Thoracic aorta (tissue), 2 donors: ENCODE measurements around the gene USP32. TPM values are rescaled to one million over a fixed set of nuclear protein-coding genes. Genes with fewer than 3 reads are reported as not detected.

Source experiments
- ATAC-seq: fragments of 150-250 bp; one replicate; pipeline ENCODE4 v1.8.0; 2017; ENCODE audit warnings: low read depth; ENCODE audit not compliant: insufficient number of reproducible peaks, low FRiP score
- DNase-seq: peaks from one replicate; pipeline ENCODE4 v3.0.0-alpha.2; 2020; ENCODE audit warnings: low spot score
- H3K27ac ChIP-seq, 2 donors: fragments of 200-600 bp; sonication (generic); 1 replicate in 1 of 2; 2 replicates in 1 of 2; pipeline ENCODE4 v1.5.1; 2016; ENCODE audit warnings: mild to moderate bottlenecking in 2 of 2, moderate library complexity in 2 of 2
- H3K27me3 ChIP-seq: fragments of 200-600 bp; sonication (generic); replicated peaks from 2 replicates; pipeline ENCODE4 v1.6.0; 2016; ENCODE audit warnings: mild to moderate bottlenecking; ENCODE audit not compliant: insufficient read depth
- H3K36me3 ChIP-seq: fragments of 200-600 bp; sonication (generic); one replicate; pipeline ENCODE4 v1.5.1; 2016
- H3K4me1 ChIP-seq, 2 donors: fragments of 200-600 bp; sonication (generic); 1 replicate in 1 of 2; 2 replicates in 1 of 2; pipeline versions ENCODE4 v1.5.1 to v1.6.0; 2016; ENCODE audit warnings: low read depth in 2 of 2, mild to moderate bottlenecking in 1 of 2; ENCODE audit not compliant: control insufficient read depth in 1 of 2
- H3K4me3 ChIP-seq: fragments of 200-600 bp; sonication (generic); 2 replicates; pipeline ENCODE4 v1.5.1; 2016; ENCODE audit warnings: mild to moderate bottlenecking
- H3K9me3 ChIP-seq: fragments of 200-600 bp; sonication (generic); 2 replicates; pipeline ENCODE4 v1.5.1; 2016
- total RNA-seq, 2 donors: library from RNA; depleted of rRNA; stranded (reverse); fragments of >200 nt; gene quantifications; one replicate each; pipeline versions ENCODE4 v1.1.0 to v1.2.3, GENCODE V29; 2016
- TF ChIP-seq, protein P1 (sequence below): fragments of 200-600 bp; sonication (generic); IDR thresholded peaks from one replicate; pipeline ENCODE4 v1.5.1; 2019; ENCODE audit warnings: antibody characterized with exemption

USP32 gene
- total RNA-seq, 2 donors from 2014 or later: 24.8 to 58.4 TPM

- TF ChIP-seq, protein P1, sequence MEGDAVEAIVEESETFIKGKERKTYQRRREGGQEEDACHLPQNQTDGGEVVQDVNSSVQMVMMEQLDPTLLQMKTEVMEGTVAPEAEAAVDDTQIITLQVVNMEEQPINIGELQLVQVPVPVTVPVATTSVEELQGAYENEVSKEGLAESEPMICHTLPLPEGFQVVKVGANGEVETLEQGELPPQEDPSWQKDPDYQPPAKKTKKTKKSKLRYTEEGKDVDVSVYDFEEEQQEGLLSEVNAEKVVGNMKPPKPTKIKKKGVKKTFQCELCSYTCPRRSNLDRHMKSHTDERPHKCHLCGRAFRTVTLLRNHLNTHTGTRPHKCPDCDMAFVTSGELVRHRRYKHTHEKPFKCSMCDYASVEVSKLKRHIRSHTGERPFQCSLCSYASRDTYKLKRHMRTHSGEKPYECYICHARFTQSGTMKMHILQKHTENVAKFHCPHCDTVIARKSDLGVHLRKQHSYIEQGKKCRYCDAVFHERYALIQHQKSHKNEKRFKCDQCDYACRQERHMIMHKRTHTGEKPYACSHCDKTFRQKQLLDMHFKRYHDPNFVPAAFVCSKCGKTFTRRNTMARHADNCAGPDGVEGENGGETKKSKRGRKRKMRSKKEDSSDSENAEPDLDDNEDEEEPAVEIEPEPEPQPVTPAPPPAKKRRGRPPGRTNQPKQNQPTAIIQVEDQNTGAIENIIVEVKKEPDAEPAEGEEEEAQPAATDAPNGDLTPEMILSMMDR: no peak
- no peak overlapping the region for H3K4me3 ChIP-seq
- ATAC-seq: no peak
- H3K27me3 ChIP-seq: no peaks in the 10 kb centered on the region
- no peak overlapping the region for H3K27ac ChIP-seq
- peaks cover 0 to 10% of the 10 kb centered on the region in 2 donors for H3K4me1 ChIP-seq
- DNase-seq: no peak
- H3K36me3 ChIP-seq: no peaks in the 10 kb centered on the region
- no peaks in the 10 kb centered on the region for H3K9me3 ChIP-seq
These were observed 61.2 kb downstream of the USP32 start for GRCh38 chr17:60330731-60331130.

DNA sequence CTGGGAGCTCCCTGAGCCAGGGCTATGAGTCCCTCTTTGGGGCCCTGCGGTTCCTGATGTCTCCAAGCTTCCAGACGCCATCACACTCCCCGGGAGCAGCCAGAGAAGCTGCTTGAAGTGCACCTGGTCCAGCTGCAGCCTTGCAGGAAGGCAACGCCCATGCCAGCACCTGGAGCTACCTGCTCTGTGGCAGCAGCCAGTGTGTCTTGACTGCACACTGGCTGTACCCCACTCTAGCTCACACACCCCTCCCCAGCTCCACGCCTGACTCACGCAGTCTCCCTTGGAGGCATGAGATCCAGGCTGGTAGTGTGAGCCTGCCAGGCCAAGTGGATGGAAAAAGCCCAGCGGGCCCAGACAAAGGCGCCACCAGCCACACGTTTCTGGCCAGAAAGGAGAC, 63.3 kb downstream of the USP32 start:
- DNase-seq (no peak), ATAC-seq (no peak)
- Histone ChIP-seq H3K36me3 (no peaks in the 10 kb centered on the region), H3K9me3 (no peaks in the 10 kb centered on the region), H3K27ac (no peak overlapping the region), H3K27me3 (no peaks in the 10 kb centered on the region), H3K4me1 (peaks cover 0 to 10% of the 10 kb centered on the region in 2 donors), H3K4me3 (no peak overlapping the region)
- TF ChIP-seq, protein P1: no peak

DNA sequence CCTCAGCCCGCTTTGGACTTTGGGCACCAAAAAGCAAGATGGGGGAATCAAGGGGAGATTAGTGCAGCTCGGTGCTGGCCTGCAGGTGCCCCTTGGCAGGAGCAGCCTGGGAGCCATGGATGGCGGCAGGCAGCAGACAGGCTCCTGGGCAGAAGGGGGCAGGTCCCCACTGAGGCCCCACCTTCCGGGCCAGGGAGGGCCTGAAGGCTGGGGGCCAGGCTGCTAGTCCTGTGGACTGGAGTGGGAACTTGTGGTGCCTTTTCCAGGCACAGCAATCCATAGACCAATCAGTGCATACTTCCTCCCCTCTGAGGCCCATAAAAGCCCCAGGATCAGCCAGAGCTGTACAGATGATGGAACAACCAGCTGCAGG, 64.0 kb downstream of the USP32 start:
- no peak for ATAC-seq
- Histone ChIP-seq H3K27me3 (no peaks in the 10 kb centered on the region), H3K36me3 (no peaks in the 10 kb centered on the region), H3K9me3 (no peaks in the 10 kb centered on the region), H3K4me3 (no peak overlapping the region), H3K27ac (no peak overlapping the region), H3K4me1 (peaks cover 0 to 10% of the 10 kb centered on the region in 2 donors)
- DNase-seq: no peak
- TF ChIP-seq, protein P1: no peak

DNA sequence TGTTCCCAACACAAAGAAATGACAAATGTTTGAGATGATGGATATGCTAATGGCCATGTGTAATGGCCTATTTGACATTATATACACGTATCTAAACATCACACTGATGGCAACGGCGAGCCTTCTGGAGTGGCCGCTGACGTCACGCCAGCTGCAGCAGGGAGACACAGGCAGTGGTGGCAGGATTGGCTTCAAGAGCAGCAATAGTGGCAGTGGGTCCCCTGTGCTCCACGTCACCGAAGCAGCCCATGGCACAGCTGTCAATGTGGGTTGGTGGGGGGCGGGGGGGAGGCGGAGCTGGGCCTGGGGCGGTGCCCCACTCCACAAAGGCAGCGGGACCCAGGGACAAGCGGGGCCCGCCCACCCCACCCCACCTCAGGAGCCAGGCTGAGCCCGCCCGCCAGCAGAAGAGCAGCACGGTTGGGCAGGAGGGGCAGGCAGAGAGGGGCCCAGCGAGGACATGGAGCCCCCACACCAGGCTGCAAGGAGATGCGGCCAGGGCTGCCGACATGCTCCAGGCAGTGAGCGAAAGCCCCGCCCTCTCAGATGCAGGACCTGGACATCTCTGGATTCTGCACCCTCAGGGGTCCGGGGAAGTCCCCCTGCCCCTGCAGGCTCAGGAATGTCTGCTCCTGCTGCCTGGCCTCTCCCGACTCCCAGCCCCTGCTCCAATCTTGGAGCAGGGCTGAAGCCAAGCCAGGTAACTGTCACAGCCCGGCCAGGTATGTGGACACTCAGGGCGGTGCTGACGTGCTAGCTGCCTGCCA, 64.6 kb downstream of the USP32 start:
- no peaks in the 10 kb centered on the region for H3K9me3 ChIP-seq
- no peaks in the 10 kb centered on the region for H3K36me3 ChIP-seq
- H3K4me1 ChIP-seq: peaks cover 0 to 10% of the 10 kb centered on the region in 2 donors
- H3K4me3 ChIP-seq: no peak overlapping the region
- H3K27me3 ChIP-seq: no peaks in the 10 kb centered on the region
- H3K27ac ChIP-seq: no peak overlapping the region
- DNase-seq (no peak), ATAC-seq (no peak)
- TF ChIP-seq, protein P1: no peak

DNA sequence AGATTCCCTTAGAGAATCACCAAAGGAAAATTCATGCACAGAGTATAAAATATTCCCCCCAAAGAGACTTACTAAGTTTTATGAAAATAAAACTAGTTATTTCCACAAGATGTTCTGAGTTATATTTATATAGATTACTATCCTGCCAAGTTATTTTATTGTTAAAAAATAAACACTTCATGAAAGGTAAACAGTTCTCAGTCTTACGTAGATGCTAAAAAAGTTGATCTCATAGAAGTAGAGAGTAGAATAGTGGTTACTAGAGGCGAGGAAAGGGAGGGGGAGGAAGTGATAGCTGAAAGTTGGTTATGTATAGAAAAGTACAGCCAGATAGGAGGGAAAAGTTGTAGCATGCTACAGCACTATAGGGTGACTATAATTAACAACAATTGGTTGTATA, 65.2 kb downstream of the USP32 start:
- no peak for ATAC-seq
- no peak for DNase-seq
- Histone ChIP-seq H3K4me3 (no peak overlapping the region), H3K27ac (no peak overlapping the region), H3K9me3 (no peaks in the 10 kb centered on the region), H3K36me3 (no peaks in the 10 kb centered on the region), H3K4me1 (peaks cover 0 to 11% of the 10 kb centered on the region in 2 donors), H3K27me3 (no peaks in the 10 kb centered on the region)
- TF ChIP-seq, protein P1: no peak
